Neural cell (in vitro differentiated cells): Measurements from ENCODE around the gene GASK1A. TPM values are rescaled to one million over a fixed set of nuclear protein-coding genes. Genes with fewer than 3 reads are reported as not detected.

Experiments
- H2AFZ ChIP-seq: fragments of 200-600, 300-800 bp; sonication (generic), shearing (Covaris generic); 2 replicates; pipeline ENCODE4 v1.6.0; 2014; ENCODE audit warnings: low read depth, mild to moderate bottlenecking, antibody characterized with exemption, low read length, moderate library complexity
- H3F3A ChIP-seq: fragments of 200-600 bp; shearing (Covaris generic); 2 replicates; pipeline ENCODE4 v1.6.1; 2016; ENCODE audit warnings: mild to moderate bottlenecking, moderate library complexity, mixed read lengths, antibody characterized with exemption, low read length; ENCODE audit not compliant: insufficient read depth, poor library complexity, severe bottlenecking
- H3K27ac ChIP-seq: fragments of 200-600, 300-800 bp; sonication (generic), shearing (Covaris generic); 2 replicates; pipeline ENCODE4 v1.5.1; 2014; ENCODE audit warnings: mild to moderate bottlenecking, low read length, moderate library complexity
- H3K27me3 ChIP-seq: fragments of 300-800, 200-600 bp; sonication (generic), shearing (Covaris generic); 2 replicates; pipeline ENCODE4 v1.6.0; 2014; ENCODE audit warnings: mild to moderate bottlenecking, low read depth, low read length, moderate library complexity; ENCODE audit not compliant: insufficient read depth
- H3K36me3 ChIP-seq: fragments of 300-800, 200-600 bp; sonication (generic), shearing (Covaris generic); 2 replicates; pipeline ENCODE4 v1.5.1; 2014; ENCODE audit warnings: mild to moderate bottlenecking, antibody characterized with exemption, low read length, moderate library complexity; ENCODE audit not compliant: insufficient read depth
- H3K4me2 ChIP-seq: fragments of 300-800, 200-600 bp; sonication (generic), shearing (Covaris generic); 2 replicates; pipeline ENCODE4 v1.6.0; 2014; ENCODE audit warnings: mild to moderate bottlenecking, low read length
- H3K4me3 ChIP-seq: fragments of 300-800, 200-600 bp; sonication (generic), shearing (Covaris generic); 2 replicates; pipeline ENCODE4 v1.5.1; 2014; ENCODE audit warnings: mild to moderate bottlenecking, low read length, moderate library complexity
- H3K79me2 ChIP-seq: fragments of 200-600 bp; shearing (Covaris generic); replicated peaks from 2 replicates; pipeline ENCODE4 v1.6.0; 2014; ENCODE audit warnings: mild to moderate bottlenecking, low read length, moderate library complexity; ENCODE audit not compliant: insufficient read depth
- H3K9ac ChIP-seq: fragments of 300-800, 200-600 bp; sonication (generic), shearing (Covaris generic); 2 replicates; pipeline ENCODE4 v1.6.1; 2016; ENCODE audit warnings: mild to moderate bottlenecking, low read length, mixed read lengths
- H3K9me2 ChIP-seq: fragments of 200-600 bp; shearing (Covaris generic); 2 replicates; pipeline ENCODE4 v1.6.1; 2016; ENCODE audit warnings: mild to moderate bottlenecking, low read length, mixed read lengths; ENCODE audit not compliant: insufficient read depth
- H3K9me3 ChIP-seq: fragments of 200-600, 300-800 bp; sonication (generic), shearing (Covaris generic); 2 replicates; pipeline ENCODE4 v1.6.1; 2016; ENCODE audit warnings: mild to moderate bottlenecking, mixed run types, low read length, moderate library complexity, mixed read lengths
- H4K20me1 ChIP-seq: fragments of 200-600 bp; shearing (Covaris generic); 2 replicates; pipeline ENCODE4 v1.6.1; 2016; ENCODE audit warnings: mild to moderate bottlenecking, mixed run types; ENCODE audit not compliant: insufficient read depth
- CTCF ChIP-seq: fragments of 450-650 bp; IDR thresholded peaks from 2 replicates; pipeline ENCODE4 v1.5.1; 2014; ENCODE audit warnings: antibody characterized with exemption, mild to moderate bottlenecking, moderate library complexity; ENCODE audit not compliant: poor library complexity, severe bottlenecking
- EP300 ChIP-seq: fragments of 450-650 bp; conservative IDR thresholded peaks from 2 replicates; pipeline ENCODE4 v1.6.1; 2014; ENCODE audit warnings: antibody characterized with exemption, mild to moderate bottlenecking, moderate library complexity; ENCODE audit not compliant: poor library complexity, severe bottlenecking
- MXI1 ChIP-seq: fragments of 450-650 bp; conservative IDR thresholded peaks from 2 replicates; pipeline ENCODE4 v1.6.1; 2014; ENCODE audit warnings: antibody characterized with exemption, mild to moderate bottlenecking; ENCODE audit not compliant: poor library complexity, severe bottlenecking
- POLR2AphosphoS5 ChIP-seq: IDR thresholded peaks from 2 replicates; pipeline ENCODE4 v1.6.1; 2012
- RAD21 ChIP-seq: fragments of 450-650 bp; conservative IDR thresholded peaks from 2 replicates; pipeline ENCODE4 v1.6.1; 2014; ENCODE audit warnings: antibody characterized with exemption, mild to moderate bottlenecking, moderate library complexity
- REST ChIP-seq: IDR thresholded peaks from 2 replicates; pipeline ENCODE4 v1.6.1; 2012; ENCODE audit warnings: borderline replicate concordance
- SMC3 ChIP-seq: fragments of 450-650 bp; conservative IDR thresholded peaks from 2 replicates; pipeline ENCODE4 v1.6.1; 2014; ENCODE audit warnings: antibody characterized with exemption, mild to moderate bottlenecking, moderate library complexity; ENCODE audit not compliant: poor library complexity
- TAF1 ChIP-seq: IDR thresholded peaks from 2 replicates; pipeline ENCODE4 v1.6.1; 2012; ENCODE audit warnings: low read depth
- polyA plus RNA-seq: library from polyadenylated mRNA; depleted of rRNA; stranded (reverse); fragments of >200 nt; gene quantifications from 2 replicates; pipeline ENCODE4 v1.2.3, GENCODE V29; 2014

GASK1A gene
- polyA plus RNA-seq, 1 donor from 2014 or later: not detected

DNA sequence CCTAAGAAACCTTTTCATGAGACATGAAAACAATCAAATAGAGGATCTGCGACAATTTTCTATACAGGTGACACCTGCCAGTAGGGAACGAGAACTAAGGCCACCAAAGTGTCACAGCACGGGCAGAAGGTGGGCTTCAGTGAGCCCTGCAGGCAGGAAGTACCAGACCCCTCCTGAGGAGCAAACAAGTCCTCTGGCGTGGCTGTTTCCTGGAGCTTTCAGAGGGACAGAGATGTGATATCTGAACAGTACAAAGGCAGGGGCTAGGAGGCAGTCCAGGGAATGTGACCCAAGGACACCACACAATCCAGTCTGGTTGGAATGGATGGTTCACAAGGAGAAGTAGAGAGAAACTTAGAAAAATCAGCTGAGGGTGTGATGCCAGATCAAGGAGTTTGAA lies 110.0 kb downstream of the GASK1A start:
- H3F3A ChIP-seq: no peaks in the 10 kb centered on the region
- H3K27me3 ChIP-seq: no peaks in the 10 kb centered on the region
- no peak overlapping the region for H3K27ac ChIP-seq
- H3K9ac ChIP-seq: no peak overlapping the region
- TF ChIP-seq RAD21 (no peak), REST (no peak), CTCF (no peak), POLR2AphosphoS5 (no peak), EP300 (no peak), SMC3 (no peak), MXI1 (no peak)
- H3K36me3 ChIP-seq: no peaks in the 10 kb centered on the region
- H3K79me2 ChIP-seq: no peaks in the 10 kb centered on the region
- no peaks in the 10 kb centered on the region for H3K9me3 ChIP-seq
- no peak overlapping the region for H2AFZ ChIP-seq
- no peak overlapping the region for H3K4me3 ChIP-seq
- no peak overlapping the region for H3K4me2 ChIP-seq
- no peaks in the 10 kb centered on the region for H3K9me2 ChIP-seq
- no peaks in the 10 kb centered on the region for H4K20me1 ChIP-seq

- H3K36me3 ChIP-seq: no peaks in the 10 kb centered on the region
- no peak overlapping the region for H3K4me2 ChIP-seq
- no peak overlapping the region for H3K4me3 ChIP-seq
- H2AFZ ChIP-seq: no peak overlapping the region
- TF ChIP-seq RAD21: no peak
- TF ChIP-seq POLR2AphosphoS5: no peak
- TF ChIP-seq MXI1: no peak
- no peak for TF ChIP-seq REST
- TF ChIP-seq TAF1: no peak
- TF ChIP-seq SMC3: no peak
- TF ChIP-seq EP300: no peak
- no peak overlapping the region for H3K9ac ChIP-seq
- no peaks in the 10 kb centered on the region for H3F3A ChIP-seq
- H3K9me3 ChIP-seq: no peaks in the 10 kb centered on the region
- H3K27me3 ChIP-seq: no peaks in the 10 kb centered on the region
- H3K27ac ChIP-seq: no peak overlapping the region
- no peaks in the 10 kb centered on the region for H4K20me1 ChIP-seq
- H3K79me2 ChIP-seq: no peaks in the 10 kb centered on the region
- H3K9me2 ChIP-seq: no peaks in the 10 kb centered on the region
These were observed 111.1 kb downstream of the GASK1A start for GRCh38 chr3:43090238-43090637.
